Activated CD8-positive, alpha-beta T cell treated with anti-CD3 and anti-CD28 coated beads for 36 hours (primary cell): ENCODE measurements around the gene VAT1. TPM values are rescaled to one million over a fixed set of nuclear protein-coding genes. Genes with fewer than 3 reads are reported as not detected.

Experiments used
- ATAC-seq: fragments of 200-7000 bp; cut with Tn5 transposase; one replicate; pipeline ENCODE4 v1.10.0; 2021; ENCODE audit warnings: mild to moderate bottlenecking, moderate library complexity
- CTCF ChIA-PET: fragments of 350-600 bp; sonication (Branson Sonifier 250); formaldehyde crosslinking; loops from one replicate; lab custom pipeline; 2021; ENCODE audit warnings: antibody characterized with exemption; lab: Charles Lee
- POLR2A ChIA-PET: fragments of 350-600 bp; sonication (Branson Sonifier 250); formaldehyde crosslinking; loops from one replicate; lab custom pipeline; 2021; ENCODE audit warnings: antibody characterized with exemption; lab: Charles Lee
- DNase-seq: peaks from one replicate; pipeline ENCODE4 v3.0.0-alpha.2; 2020
- H3K27ac Mint-ChIP-seq: one replicate; pipeline ENCODE4 v1.8.0; 2021; ENCODE audit warnings: mild to moderate bottlenecking, mixed read lengths
- H3K27me3 Mint-ChIP-seq: one replicate; pipeline ENCODE4 v1.8.0; 2021; ENCODE audit warnings: mixed read lengths
- H3K36me3 Mint-ChIP-seq: one replicate; pipeline ENCODE4 v1.8.0; 2021; ENCODE audit warnings: low read depth, mixed read lengths
- H3K4me1 Mint-ChIP-seq: one replicate; pipeline ENCODE4 v1.8.0; 2021; ENCODE audit warnings: low read depth, mixed read lengths
- H3K4me3 Mint-ChIP-seq: one replicate; pipeline ENCODE4 v1.8.0; 2021; ENCODE audit warnings: mild to moderate bottlenecking, moderate library complexity, mixed read lengths
- H3K9me3 Mint-ChIP-seq: one replicate; pipeline ENCODE4 v1.8.0; 2021; ENCODE audit warnings: mixed read lengths
- CTCF ChIP-seq: fragments of 200-600 bp; IDR thresholded peaks from one replicate; pipeline ENCODE4 v1.8.0; 2022; ENCODE audit warnings: antibody characterized with exemption, mild to moderate bottlenecking
- intact Hi-C: fragments of 100-400 bp; cut with micrococcal nuclease; formaldehyde crosslinking; loops from one replicate; pipeline ENCODE4 v1.10.0; 2022
- total RNA-seq, 2 experiments: library from RNA; stranded (reverse); gene quantifications; one replicate each; pipeline ENCODE4 v1.2.3, GENCODE V29; 2021

The VAT1 gene
- total RNA-seq, 2 experiments from 2014 or later, result 35.9 to 39.4 TPM

- no peak for TF ChIP-seq CTCF
- ChIA-PET CTCF (interaction anchor here (1.6 kb wide), 1 partner anchor 8 kb away, joined by 4 read pairs; no protein-coding TSS in a partner anchor), POLR2A (interaction anchor here (1.0 to 6.4 kb wide), 4 partner anchors 9 to 300 kb away, joined by 3 to 36 read pairs (median 8); partner anchors contain the start of genes IFI35 and RPL27)
- Mint-ChIP-seq H3K9me3 (no peaks in the 10 kb centered on the region), H3K27ac (no peak overlapping the region), H3K4me1 (peaks cover 24% of the 10 kb centered on the region), H3K4me3 (no peak overlapping the region), H3K36me3 (no peaks in the 10 kb centered on the region), H3K27me3 (no peaks in the 10 kb centered on the region)
- intact Hi-C loops, result loop anchor here (10.0 kb wide), 1 partner anchor 199 kb away; the partner anchor contains the start of gene TMEM106A
- ATAC-seq, result no peak
- no peak for DNase-seq
Measured at GRCh38 chr17:43015579-43015978, 6.6 kb downstream of the VAT1 start.

GRCh38 chr17:43014649-43015542 lies 7.3 kb downstream of the VAT1 start:
- intact Hi-C loops, result loop anchor here (10.0 kb wide), 1 partner anchor 200 kb away; the partner anchor contains the start of gene TMEM106A
- H3K4me3 Mint-ChIP-seq, result no peak overlapping the region
- ChIA-PET CTCF (interaction anchor here (1.0 to 1.6 kb wide), 2 partner anchors 9 to 18 kb away, joined by 3 to 4 read pairs; no protein-coding TSS in a partner anchor), POLR2A (interaction anchor here (1.0 to 6.4 kb wide), 4 partner anchors 8 to 301 kb away, joined by 4 to 36 read pairs (median 8); partner anchors contain the start of genes IFI35 and RPL27)
- peaks cover 3% of the 10 kb centered on the region for H3K36me3 Mint-ChIP-seq
- DNase-seq (no peak), ATAC-seq (no peak)
- no peaks in the 10 kb centered on the region for H3K27me3 Mint-ChIP-seq
- H3K27ac Mint-ChIP-seq, result no peak overlapping the region
- H3K4me1 Mint-ChIP-seq, result peaks cover 24% of the 10 kb centered on the region
- TF ChIP-seq CTCF, result no peak
- H3K9me3 Mint-ChIP-seq, result no peaks in the 10 kb centered on the region

GRCh38 chr17:43014020-43014648 lies 8.1 kb downstream of the VAT1 start:
- ChIA-PET CTCF (interaction anchor here (1.0 to 1.6 kb wide), 3 partner anchors 10 to 18 kb away, joined by 3 to 7 read pairs (median 4); no protein-coding TSS in a partner anchor), POLR2A (interaction anchor here (1.0 to 6.4 kb wide), 5 partner anchors 8 to 302 kb away, joined by 4 to 36 read pairs (median 13); partner anchors contain the start of genes IFI35 and RPL27)
- Mint-ChIP-seq H3K9me3 (no peaks in the 10 kb centered on the region), H3K4me3 (no peak overlapping the region), H3K27me3 (no peaks in the 10 kb centered on the region), H3K4me1 (peaks cover 17% of the 10 kb centered on the region), H3K36me3 (peaks cover 3% of the 10 kb centered on the region), H3K27ac (no peak overlapping the region)
- ATAC-seq (no peak), DNase-seq (no peak)
- TF ChIP-seq CTCF, result no peak
- intact Hi-C loops, result loop anchor here (10.0 kb wide), 1 partner anchor 201 kb away; the partner anchor contains the start of gene TMEM106A

- DNase-seq (no peak), ATAC-seq (no peak)
- H3K9me3 Mint-ChIP-seq, result no peaks in the 10 kb centered on the region
- TF ChIP-seq CTCF, result no peak
- H3K4me1 Mint-ChIP-seq, result peaks cover 11% of the 10 kb centered on the region
- POLR2A ChIA-PET, result interaction anchor here (2.6 to 6.4 kb wide), 2 partner anchors 12 to 15 kb away, joined by 14 to 36 read pairs; partner anchors contain the start of gene RPL27
- no peaks in the 10 kb centered on the region for H3K27me3 Mint-ChIP-seq
- peaks cover 3% of the 10 kb centered on the region for H3K36me3 Mint-ChIP-seq
- intact Hi-C loops, result loop anchor here (10.0 kb wide), 1 partner anchor 202 kb away; the partner anchor contains the start of gene TMEM106A
- no peak overlapping the region for H3K27ac Mint-ChIP-seq
- no peak overlapping the region for H3K4me3 Mint-ChIP-seq
- CTCF ChIA-PET, result interaction anchor here (1.1 to 1.6 kb wide), 2 partner anchors 11 to 12 kb away, joined by 3 to 7 read pairs; no protein-coding TSS in a partner anchor
Measured at GRCh38 chr17:43013296-43013695, 8.9 kb downstream of the VAT1 start.
